Rectal smooth muscle tissue (tissue), 1 donor: Measurements from ENCODE around the gene CEP20.

Experiments used
- H3K27ac ChIP-seq: one replicate; pipeline ENCODE4 v1.7.0; 2013; ENCODE audit warnings: low read depth, low read length, inconsistent platforms
- H3K27me3 ChIP-seq: one replicate; pipeline ENCODE4 v1.7.0; 2013; ENCODE audit warnings: low read length; ENCODE audit not compliant: control insufficient read depth, insufficient read depth
- H3K36me3 ChIP-seq: one replicate; pipeline ENCODE4 v1.7.0; 2013; ENCODE audit warnings: low read length; ENCODE audit not compliant: control insufficient read depth, insufficient read depth
- H3K4me1 ChIP-seq: one replicate; pipeline ENCODE4 v1.7.0; 2013; ENCODE audit warnings: low read length; ENCODE audit not compliant: control insufficient read depth, insufficient read depth
- H3K4me3 ChIP-seq: one replicate; pipeline ENCODE4 v1.7.0; 2013; ENCODE audit warnings: low read length
- H3K9ac ChIP-seq: one replicate; pipeline ENCODE4 v1.7.0; 2013; ENCODE audit warnings: low read length

Gene CEP20

GRCh38 chr16:15891508-15891907 lies 3.1 kb upstream of the CEP20 start:
- H3K4me1 ChIP-seq: peaks cover 10% of the 10 kb centered on the region
- no peak overlapping the region for H3K9ac ChIP-seq
- no peak overlapping the region for H3K27ac ChIP-seq
- H3K27me3 ChIP-seq: no peaks in the 10 kb centered on the region
- peaks cover 4% of the 10 kb centered on the region for H3K36me3 ChIP-seq
- no peak overlapping the region for H3K4me3 ChIP-seq

GRCh38 chr16:15887283-15887682 lies 1.1 kb downstream of the CEP20 start:
- Histone ChIP-seq H3K4me1 (peaks cover 10% of the 10 kb centered on the region), H3K9ac (no peak overlapping the region), H3K4me3 (peak overlapping the region; percentile 100), H3K27ac (no peak overlapping the region), H3K36me3 (peaks cover 4% of the 10 kb centered on the region), H3K27me3 (no peaks in the 10 kb centered on the region)

DNA sequence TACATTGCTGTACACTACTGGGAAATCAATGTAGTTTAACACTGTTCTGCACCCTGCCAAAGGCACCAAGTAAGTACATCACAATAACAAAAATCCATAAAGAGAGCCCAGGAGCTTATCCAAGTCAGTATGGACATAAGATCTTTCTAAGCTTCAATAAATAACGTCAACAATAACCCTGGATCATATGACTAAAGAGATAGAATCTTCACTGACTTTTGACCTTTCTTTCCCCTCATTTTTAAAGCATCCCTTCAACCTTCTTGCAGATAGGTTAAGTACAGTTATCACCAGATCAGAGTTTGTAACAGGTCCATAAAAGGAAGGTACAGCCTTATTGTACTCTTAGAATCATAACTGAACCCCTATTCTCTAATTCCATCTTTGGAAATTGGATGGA lies 2.3 kb downstream of the CEP20 start:
- peaks cover 8% of the 10 kb centered on the region for H3K36me3 ChIP-seq
- H3K9ac ChIP-seq: no peak overlapping the region
- H3K4me3 ChIP-seq: no peak overlapping the region
- H3K4me1 ChIP-seq: peaks cover 10% of the 10 kb centered on the region
- H3K27ac ChIP-seq: no peak overlapping the region
- H3K27me3 ChIP-seq: no peaks in the 10 kb centered on the region

DNA sequence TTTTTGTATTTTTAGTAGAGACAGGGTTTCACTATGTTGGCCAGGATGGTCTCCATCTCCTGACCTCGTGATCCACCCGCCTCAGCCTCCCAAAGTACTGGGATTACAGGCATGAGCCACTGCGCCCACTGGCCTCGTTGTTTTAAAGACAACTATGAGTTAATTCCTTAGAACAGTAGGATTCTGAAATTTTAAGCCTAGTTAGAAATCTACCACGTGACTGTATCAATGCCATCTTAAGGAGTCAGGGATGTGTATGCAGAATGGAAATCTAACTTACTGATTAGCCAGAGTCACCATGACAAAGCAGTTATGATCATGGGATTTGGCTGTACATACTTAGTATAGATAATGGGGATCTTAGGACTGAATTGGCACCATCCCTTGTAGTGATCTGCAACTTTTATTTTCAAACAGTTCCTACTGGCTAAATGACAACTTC lies 2.8 kb downstream of the CEP20 start:
- Histone ChIP-seq H3K27ac (no peak overlapping the region), H3K36me3 (peaks cover 8% of the 10 kb centered on the region), H3K9ac (no peak overlapping the region), H3K27me3 (no peaks in the 10 kb centered on the region), H3K4me3 (no peak overlapping the region), H3K4me1 (peaks cover 10% of the 10 kb centered on the region)

DNA sequence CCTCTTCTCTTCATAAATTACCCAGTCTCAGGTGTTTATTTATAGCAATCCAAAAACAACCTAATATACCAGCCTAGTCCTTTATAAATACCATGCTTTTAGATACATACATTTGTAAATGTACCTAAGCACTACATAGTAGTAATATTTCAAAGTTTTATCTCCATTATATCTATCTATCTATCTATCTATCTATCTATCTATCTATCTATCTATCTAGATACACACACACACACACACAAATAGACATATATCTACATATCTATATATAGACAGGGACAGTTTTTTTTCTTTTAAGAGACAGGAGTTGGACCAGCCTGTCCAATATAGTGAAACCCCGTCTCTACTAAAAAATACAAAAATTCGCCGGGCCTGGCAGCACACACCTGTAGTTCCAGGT lies 5.8 kb downstream of the CEP20 start:
- Histone ChIP-seq H3K9ac (no peak overlapping the region), H3K27ac (no peak overlapping the region), H3K27me3 (no peaks in the 10 kb centered on the region), H3K4me1 (peaks cover 4% of the 10 kb centered on the region), H3K4me3 (no peak overlapping the region), H3K36me3 (peaks cover 7% of the 10 kb centered on the region)

DNA sequence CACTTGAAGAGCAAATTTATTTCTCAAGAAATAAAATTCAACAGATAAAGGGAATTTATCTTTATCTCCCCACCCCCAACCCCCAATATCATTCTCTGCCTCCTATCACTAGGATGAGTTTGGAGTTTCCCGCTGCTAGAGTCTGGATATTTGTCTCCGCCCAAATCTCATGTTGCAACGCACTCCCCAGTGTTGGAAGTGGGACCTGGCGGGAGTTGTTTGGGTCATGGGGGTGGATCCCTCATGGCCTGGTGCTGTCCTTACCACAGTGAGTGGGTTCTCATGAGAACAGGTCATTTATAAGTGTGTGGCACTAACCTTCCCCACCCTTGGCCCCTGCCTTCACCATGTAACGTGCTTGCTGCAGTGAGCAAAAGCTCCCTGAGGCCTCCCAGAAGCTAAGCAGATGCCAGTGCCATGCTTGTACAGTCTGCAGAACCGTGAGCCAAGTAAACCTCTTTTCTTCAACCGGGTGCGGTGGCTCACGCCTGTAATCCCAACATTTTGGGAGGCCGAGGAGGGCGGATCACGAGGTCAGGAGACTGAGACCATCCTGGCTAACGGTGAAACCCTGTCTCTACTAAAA lies 6.5 kb downstream of the CEP20 start:
- Histone ChIP-seq H3K27me3 (no peaks in the 10 kb centered on the region), H3K4me3 (no peak overlapping the region), H3K27ac (no peak overlapping the region), H3K4me1 (no peaks in the 10 kb centered on the region), H3K36me3 (peaks cover 7% of the 10 kb centered on the region), H3K9ac (no peak overlapping the region)

DNA sequence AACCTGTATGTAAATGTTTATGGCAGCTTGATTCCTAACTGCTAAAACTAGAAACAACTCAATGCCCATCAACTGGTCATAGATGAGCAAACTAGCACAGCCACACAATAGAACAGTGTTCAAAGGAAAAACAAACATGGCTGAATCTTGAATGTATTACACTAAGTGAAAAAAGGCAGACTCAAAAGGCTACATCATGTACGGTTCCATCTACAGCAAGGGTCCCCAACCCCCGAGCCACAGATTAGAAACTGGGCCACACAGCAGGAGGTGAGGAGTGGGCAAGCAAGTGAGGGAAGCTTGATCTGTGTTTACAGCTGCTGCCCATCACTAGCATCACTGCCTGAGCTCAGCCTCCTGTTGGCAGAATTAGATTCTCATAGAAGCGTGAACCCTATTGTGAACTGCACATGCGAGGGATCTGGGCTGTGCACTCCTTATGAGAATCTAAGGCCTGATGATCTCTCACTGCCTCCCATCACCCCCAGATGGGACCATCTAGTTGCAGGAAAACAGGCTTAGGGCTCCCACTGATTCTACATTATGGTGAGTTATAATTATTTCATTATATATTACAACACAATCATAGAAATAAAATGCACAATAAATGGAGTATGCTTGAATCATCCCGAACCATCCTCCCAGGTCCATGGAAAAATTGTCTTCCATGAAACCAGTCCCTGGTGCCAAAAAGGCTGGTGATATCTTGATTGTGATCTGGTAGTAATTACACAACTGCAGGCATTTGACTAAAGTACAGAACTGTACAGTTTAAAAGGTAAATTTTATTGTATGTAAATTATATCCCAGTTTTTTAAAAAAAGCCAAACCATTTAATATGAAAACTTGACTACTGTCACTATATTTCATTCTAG lies 7.7 kb downstream of the CEP20 start:
- H3K4me3 ChIP-seq: no peak overlapping the region
- no peak overlapping the region for H3K27ac ChIP-seq
- H3K36me3 ChIP-seq: peaks cover 7% of the 10 kb centered on the region
- H3K27me3 ChIP-seq: no peaks in the 10 kb centered on the region
- H3K9ac ChIP-seq: no peak overlapping the region
- H3K4me1 ChIP-seq: no peaks in the 10 kb centered on the region

GRCh38 chr16:15879255-15879811 lies 9.1 kb downstream of the CEP20 start:
- H3K27me3 ChIP-seq: no peaks in the 10 kb centered on the region
- H3K36me3 ChIP-seq: peaks cover 7% of the 10 kb centered on the region
- H3K4me1 ChIP-seq: peaks cover 4% of the 10 kb centered on the region
- no peak overlapping the region for H3K4me3 ChIP-seq
- H3K9ac ChIP-seq: no peak overlapping the region
- no peak overlapping the region for H3K27ac ChIP-seq

GRCh38 chr16:15876503-15876902 lies 11.9 kb downstream of the CEP20 start:
- no peak overlapping the region for H3K9ac ChIP-seq
- H3K36me3 ChIP-seq: peaks cover 6% of the 10 kb centered on the region
- H3K4me1 ChIP-seq: peaks cover 12% of the 10 kb centered on the region
- no peak overlapping the region for H3K27ac ChIP-seq
- no peak overlapping the region for H3K4me3 ChIP-seq
- no peaks in the 10 kb centered on the region for H3K27me3 ChIP-seq

DNA sequence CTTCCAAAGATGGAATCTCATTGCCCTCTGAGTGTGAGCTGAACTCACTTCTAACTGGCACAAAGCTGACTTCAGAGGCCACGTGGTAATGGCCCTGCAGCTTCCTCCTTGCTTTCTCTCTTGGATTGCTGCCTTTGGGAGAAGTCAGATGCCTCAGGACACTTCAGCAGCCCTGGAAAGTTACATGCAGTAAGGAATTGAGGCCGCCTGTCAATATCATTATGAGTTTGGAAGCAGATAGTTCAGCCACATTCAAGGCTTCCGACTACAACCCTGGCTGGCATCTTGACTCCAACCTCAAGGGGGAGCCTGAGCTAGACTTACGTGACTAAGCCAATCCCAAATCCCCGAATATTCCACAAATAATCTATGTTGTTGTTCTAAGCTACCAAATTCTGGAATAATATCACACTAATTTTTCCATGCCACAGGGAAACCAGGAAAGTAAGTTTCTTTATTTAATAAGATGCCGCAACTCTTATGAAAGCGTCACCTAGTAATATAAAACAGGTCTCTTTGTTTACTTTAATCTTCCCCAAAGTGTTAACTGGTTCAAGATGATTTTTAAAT lies 13.6 kb downstream of the CEP20 start:
- Histone ChIP-seq H3K27me3 (no peaks in the 10 kb centered on the region), H3K9ac (no peak overlapping the region), H3K36me3 (peaks cover 10% of the 10 kb centered on the region), H3K4me1 (peaks cover 12% of the 10 kb centered on the region), H3K27ac (peak overlapping the region; percentile 51), H3K4me3 (no peak overlapping the region)

DNA sequence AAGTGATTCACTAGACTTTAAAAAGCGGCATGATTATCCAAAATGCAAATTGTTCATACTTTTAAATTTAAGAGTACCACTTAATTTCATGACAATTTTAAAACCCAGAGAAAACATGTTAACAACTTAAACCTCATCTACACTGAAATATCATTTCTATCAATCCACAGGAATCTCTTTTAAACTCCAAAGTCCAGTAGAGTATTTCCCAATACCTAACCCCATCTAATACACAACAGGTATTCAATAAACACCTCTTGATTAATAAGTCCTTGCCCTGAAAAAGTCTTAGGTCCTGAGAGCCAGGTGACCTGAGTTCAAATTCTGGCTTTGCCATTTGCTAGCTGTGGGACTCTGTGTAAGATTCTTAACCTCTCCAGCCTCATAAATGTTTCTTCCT lies 14.7 kb downstream of the CEP20 start:
- Histone ChIP-seq H3K4me3 (no peak overlapping the region), H3K27me3 (no peaks in the 10 kb centered on the region), H3K9ac (no peak overlapping the region), H3K36me3 (peaks cover 10% of the 10 kb centered on the region), H3K27ac (peak overlapping the region; percentile 61), H3K4me1 (peaks cover 12% of the 10 kb centered on the region)

DNA sequence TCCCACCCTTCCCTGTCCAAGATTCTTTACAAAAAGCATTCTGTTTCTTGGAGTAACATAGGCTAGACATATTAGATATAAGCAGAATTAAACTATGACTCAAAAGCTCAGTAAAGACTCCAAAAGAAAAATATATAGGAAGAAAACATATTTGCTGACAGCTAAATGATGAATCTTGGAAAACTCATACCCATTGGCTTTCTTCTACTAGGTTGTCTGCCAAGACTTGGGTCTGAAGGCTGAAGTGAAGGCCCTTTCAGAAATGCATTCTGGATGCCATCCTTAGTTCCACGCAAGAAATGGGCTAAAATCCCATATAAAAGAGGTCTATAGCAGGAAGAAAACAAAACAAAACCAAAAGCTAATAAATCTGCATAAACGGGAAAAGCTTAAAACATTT lies 15.1 kb downstream of the CEP20 start:
- H3K9ac ChIP-seq: no peak overlapping the region
- H3K4me1 ChIP-seq: peaks cover 12% of the 10 kb centered on the region
- peaks cover 10% of the 10 kb centered on the region for H3K36me3 ChIP-seq
- H3K27me3 ChIP-seq: no peaks in the 10 kb centered on the region
- H3K27ac ChIP-seq: peak overlapping the region; percentile 61
- H3K4me3 ChIP-seq: no peak overlapping the region
